HCEC 1CT (cell line): ENCODE results near the gene TEX19.

ENCODE experiments used
- DNase-seq: peaks from one replicate; pipeline ENCODE4 v3.0.0-alpha.2; 2017

TEX19 gene

DNA sequence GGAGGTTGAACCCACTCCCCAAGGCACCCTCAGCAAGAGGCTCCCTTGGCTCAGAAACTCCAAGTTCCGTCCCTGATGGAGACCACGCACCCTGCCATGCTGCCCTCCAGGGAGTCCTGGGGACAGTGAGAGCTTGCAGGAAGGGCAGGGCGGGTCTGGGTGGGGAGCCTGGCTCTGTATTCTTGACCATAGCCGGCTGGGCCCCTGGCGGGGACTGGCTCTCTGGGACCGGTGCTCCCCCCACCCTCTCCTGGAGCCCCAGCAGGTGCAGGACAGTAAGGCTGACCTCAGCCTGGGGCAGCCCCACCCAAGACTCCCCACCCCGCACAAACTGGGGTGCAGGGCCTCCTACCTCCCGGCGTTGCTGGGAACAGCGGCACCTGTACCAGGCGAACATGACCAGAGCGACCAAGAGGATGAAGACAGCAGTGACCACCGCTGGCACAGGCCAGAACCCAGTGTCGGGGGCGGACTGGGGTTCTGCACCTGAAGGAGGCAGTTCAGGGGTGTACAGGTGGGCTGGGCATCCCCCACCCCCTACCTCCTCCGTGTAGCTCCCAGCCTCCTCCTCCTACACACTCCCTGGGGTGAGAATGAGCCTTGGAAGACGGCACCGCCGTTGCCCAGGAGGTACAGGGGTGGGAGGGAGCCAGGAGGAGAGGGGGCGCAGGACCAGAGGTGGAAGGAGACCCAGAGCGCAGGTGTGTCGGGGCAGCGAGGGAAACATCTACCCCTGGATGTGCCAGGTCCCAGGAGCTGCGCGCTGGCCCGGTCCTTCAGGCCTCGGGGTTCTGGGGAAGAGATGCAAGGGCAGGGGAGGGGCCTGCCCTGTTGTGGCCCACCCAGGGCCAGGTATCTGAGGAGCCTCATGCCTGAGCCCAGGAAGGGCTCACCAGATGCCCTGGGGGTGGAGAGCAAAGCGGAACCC lies 36.3 kb upstream of the TEX19 start:
- DNase-seq, result no peak

DNA sequence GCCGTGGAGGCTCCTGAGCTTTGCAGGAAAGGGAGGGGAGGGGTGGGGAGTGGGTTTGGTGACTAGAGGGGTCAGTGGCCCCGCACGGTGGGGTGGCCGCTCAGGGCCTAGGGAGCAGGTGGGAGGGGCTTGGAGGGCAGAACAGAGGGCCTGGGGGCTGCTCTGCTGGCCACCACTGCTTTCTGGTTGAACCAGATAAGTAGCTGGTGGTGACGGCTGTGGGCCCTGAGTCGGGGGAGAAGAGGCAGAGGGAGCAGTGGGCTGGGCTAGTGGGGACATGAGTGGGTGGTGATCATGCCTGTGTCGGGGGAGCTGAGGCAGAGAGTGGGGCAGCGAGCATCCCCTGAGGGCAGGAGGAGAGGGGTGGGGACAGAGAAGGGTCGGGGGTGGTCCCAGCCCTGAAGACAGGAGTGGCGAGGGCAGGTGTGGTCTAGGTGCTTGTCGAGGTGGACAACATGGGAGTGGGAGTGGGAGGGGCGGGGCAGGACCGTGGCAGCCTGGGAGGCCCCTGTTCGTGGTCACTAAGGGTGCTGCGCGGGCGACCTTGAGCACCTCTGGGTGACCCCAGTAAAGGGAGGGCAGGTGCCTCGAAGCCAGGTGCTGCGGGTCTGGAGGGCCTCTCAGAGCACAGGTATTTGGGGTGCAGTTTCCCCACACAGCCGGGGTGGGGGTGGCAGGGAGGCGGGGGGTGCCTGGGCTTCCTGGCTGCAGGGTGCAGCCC lies 35.4 kb upstream of the TEX19 start:
- DNase-seq, result no peak

DNA sequence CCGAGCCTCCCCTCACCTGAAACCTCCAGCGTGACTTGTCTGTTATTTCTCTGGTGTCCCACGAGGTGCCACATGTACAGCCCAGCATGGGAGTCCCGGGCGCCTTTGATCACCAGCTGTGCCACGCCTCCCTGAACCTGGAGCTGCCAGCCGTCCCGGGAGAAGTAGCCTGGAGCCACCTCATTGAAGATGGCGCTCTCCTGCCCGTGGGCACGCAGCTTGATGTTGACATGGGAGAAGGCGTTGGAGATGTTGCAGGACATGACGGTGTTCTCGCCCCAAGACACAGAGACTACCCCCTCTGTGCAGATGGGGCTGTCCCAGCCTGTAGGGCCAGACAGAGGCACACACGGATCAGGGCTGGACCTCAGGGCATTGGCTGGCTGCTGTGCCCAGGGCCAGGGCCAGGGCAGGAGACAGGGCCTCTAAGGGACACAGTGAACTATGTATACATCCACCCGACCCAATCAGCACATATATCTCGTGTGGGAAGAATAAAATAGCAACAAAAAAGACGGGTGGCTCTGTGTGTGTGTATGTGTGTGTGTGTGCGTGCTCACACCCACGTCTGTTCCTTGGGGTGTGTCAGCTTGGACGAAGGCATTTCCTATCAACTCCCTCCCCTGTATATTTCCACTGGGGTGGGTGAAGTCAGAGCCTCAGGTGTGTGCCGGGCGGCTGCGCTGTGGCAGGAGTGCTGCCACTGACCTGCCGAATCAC lies 34.3 kb upstream of the TEX19 start:
- DNase-seq, result no peak

DNA sequence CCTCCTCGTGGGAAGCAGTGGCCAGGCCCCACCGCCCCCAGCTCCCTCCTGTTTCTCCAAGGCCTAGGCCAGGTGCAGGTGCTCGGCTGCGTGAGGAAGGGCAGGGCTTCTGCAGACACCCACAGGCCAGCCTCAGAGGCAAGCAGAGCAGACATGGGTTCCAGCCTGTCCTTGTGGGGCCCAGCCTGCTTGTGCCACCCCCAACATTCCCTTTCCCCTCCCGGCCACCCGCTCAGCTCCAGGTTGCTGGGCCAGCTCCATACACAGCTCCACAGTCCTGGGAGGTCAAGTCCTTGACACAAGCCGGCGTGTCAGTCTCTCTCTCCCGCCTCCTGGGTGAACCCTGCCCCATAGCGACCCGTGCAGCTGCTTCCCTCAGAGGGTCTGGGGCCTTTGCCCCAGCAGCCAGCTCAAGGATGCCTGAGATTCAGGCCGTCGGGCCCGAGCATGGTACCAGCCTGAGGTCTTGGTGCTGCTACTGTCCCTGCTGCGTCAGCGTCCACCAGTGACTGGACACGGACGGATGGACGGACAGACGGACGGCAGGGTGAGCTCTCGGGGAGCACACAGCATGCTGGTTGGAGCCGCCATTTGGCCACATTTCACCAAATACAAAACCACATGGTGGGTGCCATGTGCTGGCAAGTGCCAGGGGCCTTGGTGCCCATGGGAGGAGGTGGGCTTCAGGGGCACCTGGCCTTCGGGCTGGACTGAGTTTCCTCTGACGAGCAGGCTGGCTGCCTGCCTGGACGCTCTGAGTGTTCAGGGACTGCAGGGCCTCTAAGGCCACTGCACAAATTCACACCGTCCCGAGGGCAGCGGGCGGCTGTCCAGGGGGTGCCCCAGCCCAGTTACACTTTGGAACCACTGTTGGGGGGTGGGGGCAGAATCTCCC lies 33.5 kb upstream of the TEX19 start:
- DNase-seq, result no peak

DNA sequence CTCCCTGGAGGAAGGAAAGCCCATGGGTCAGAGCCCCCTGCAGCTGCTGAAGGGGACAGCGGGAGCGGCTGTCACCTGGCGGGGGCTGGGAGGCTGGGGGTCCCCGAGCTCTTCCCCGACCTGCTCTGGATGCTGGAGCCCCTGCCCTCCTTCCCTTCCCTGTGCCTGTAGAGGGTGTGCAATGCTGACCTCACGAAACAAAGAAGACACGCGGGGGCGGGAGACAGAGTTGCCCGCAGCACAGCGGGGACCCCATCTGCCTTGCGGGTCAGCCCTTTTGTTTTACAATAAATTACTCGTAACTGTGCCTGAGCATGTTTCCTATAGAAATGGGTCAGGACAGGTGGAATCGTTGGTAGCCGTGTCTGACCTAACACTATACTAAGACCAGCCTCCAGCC lies 31.8 kb upstream of the TEX19 start:
- no peak for DNase-seq

DNA sequence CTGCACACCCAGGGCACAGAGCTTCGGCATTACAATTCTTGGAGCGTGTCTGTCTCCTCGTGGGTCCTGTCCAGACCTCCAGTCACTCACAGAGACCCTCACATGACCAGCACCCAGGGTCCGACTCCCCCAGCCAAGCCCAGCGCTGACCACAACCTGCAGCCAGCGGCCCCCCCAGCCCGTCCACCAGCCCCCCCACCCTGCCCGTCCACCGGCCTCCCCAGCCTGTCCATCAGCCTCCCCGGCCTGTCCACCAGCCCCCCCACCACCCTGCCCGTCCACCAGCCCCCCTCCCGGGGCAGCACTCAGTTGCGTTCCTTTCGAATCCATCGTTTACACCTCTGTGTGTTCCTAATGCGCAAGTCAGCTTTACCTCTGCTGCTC lies 31.3 kb upstream of the TEX19 start:
- DNase-seq, result no peak

DNA sequence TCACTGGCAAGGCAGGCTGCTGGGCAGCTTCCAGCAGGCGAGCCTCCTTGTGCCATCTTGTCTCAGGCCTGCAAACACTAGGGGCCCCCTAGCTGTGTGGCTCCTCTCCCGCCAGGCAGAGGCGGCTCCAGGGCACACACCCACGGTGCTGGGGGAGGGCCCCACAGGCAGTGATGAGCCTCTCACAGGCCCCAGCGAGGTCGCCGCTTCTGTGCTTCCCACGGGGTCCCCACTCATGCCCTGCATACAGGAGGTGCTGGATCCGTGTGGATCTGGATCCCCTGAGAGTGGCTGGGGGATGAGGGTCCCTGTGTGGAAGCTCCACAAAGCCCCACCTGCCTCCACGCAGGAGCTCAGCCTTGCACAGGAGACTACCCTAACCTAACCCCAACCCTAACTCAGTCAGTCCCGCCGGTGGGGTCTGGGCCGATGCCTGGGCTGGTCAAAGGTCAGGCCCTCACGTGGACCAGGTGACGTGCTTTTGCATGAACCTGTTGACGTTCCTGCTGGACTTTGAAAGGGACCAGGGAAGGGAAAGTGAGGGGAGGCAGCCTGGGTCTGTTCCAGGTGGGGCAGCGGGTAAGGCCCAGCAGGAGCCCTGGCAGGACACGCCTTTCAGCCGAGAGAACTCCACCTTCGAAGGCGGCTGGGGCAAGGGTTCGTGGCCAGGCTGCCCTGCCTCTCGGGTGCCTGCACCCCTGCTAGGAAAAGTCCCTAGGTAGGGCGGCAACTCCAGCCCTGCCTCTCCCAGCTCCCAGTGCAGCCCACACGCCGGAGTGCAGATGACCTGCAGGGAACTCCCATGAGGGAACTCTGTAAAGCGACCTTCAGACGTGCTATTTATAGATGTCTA lies 30.7 kb upstream of the TEX19 start:
- no peak for DNase-seq

DNA sequence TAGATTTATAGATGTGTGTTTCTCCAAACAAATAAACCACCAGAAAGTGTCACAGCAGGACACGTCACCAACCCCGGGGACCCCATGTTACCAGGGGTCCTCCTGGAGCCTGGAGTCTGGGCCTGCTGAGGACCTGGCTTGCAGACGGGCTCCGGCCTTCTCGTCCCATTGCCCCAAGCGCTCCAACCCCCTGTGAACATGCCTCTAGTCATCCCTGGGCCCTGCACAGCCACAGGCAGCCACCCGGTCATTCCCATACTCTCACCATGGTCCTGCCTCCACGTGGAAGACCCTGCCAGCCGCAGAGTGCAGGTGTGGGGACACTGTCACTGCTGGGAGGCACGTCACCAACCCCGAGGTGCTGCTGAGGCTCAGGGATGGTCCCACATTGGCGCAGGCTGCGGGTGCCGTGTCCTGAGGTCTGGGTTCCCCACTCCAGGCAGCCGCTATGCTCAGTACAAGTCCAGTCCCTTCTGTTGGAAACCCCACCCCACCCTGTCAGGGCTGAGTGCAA lies 30.0 kb upstream of the TEX19 start:
- DNase-seq, result no peak

DNA sequence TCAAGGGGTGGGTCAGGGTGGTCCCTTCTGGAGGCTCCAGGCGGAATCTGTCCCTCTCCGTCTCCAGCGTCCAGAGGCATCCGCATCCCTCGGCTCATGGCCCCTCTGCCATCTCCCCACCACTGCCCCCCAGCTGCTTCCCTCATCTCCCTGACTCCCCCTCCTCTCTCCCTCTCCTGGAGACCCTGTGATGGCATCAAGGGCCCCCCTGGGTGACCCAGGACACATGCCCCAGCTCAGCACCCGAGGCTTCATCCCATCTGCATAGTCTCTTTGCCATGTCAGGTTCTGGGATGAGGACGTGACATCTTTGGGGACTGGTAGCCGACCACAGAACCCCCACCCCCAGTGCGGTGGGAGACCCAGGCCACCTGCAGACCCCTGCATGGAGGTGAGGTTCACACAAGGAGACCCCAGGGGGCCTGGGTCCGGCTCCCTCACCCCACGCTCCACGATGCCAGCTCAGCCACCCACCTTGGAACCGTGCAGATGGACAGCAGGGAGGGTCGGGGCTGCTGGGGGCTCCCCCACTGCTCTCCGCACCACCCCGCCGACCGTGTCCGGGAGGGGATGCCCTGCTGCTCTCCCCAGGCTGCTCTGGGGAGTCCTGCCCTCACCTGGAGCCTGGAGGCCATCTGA lies 29.2 kb upstream of the TEX19 start:
- DNase-seq, result no peak

DNA sequence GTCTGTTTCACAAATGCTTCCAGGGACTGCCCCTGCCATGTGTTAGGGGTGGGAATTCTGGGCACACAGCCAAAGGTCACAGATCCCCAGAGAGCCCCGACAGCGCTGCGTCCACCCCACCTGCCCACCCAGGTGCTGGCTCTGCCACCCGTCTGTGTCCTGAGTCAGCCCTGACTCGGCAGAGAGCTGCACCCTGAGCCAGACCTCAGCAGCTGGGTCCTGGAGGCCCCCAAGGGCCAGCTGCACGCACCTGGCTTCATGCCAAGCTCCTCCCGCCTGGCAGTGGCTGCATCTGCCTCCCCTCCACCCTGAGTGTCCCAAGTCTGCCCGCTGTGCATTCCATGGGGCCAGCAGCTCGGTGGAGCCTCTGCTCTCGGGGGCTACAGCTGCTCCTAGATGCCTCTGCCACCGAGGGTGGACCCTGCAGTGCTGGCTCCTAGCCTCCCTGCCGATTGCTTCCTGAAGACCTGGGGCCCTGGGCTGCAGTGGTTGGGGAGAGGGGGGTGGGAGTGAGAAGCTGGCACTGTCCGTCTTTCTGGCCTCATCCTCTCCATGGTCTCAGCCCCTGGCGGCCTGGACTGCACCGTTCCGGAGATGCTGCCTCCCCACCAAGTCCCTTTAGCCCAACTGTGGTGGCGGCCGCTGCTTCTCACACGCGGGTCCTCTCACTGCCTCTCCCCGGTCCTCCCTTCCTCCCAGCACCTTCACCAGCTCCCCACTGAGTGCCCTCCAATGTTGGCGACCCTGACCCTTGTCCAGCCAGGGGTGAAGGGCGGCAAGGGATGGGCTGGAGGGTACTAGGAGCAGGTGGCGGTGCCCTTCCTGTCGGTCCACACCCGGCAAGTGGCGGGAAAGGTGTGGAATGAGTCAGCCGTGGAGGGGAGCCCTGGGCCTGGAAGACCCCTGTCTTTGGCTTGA lies 28.5 kb upstream of the TEX19 start:
- peak; percentile 39 for DNase-seq

DNA sequence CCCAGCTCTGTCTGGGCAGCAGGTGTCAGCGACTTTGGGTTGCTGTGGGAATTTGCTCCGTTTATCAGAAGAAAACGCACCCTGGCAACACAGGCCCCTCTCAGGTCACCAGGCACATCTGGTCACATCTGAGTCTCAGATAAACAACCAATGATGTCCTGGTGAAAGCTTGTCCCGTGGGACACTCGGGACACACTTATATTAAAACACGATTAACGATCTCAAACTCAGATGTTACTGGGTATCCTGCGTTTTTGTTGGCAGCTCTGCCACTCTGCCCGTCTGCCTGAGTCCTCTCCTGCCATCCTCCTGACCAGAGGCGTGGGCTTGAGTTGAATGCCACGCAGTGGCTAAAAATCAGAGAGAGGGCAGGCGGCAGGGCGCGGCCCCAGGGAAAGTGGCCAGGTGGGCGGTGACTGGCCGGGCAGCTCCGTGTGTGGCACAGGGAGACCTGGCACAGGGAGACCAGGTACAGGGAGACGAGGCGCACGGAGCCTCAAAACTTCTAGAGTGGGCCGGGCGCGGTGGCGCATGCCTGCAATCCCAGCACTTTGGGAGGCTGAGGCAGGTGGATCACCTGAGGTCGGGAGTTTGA lies 27.6 kb upstream of the TEX19 start:
- no peak for DNase-seq

DNA sequence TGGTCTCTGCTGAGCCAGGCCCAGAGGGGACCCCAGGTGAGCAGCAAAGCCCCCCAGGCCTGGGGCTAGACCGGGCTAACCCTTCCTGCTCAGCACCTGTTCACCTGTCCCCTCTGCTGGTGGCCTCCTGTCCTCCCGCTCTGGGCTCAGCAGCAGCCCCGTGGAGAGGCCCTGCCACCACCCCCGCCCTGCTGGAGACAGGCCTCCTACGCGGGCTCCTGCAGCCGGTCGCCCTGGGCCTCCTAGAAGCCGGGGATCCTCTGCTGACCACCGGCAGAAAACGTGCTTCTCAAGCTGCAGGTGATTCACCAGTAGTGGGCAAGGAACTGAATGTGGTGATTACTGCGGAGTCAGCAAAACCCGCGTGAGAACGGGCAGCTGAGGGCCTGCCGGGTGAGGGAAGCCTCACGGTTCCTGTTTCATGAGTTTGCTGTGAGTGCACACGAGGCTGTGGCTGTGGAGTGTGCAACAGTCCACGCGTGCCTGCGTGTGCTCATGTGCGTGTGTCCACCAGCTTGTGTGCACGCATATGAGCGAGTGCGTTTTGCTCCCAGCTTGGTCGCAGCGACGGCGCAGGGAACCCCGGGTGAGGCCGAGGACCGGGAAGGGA lies 26.3 kb upstream of the TEX19 start:
- DNase-seq, result peak; percentile 5

DNA sequence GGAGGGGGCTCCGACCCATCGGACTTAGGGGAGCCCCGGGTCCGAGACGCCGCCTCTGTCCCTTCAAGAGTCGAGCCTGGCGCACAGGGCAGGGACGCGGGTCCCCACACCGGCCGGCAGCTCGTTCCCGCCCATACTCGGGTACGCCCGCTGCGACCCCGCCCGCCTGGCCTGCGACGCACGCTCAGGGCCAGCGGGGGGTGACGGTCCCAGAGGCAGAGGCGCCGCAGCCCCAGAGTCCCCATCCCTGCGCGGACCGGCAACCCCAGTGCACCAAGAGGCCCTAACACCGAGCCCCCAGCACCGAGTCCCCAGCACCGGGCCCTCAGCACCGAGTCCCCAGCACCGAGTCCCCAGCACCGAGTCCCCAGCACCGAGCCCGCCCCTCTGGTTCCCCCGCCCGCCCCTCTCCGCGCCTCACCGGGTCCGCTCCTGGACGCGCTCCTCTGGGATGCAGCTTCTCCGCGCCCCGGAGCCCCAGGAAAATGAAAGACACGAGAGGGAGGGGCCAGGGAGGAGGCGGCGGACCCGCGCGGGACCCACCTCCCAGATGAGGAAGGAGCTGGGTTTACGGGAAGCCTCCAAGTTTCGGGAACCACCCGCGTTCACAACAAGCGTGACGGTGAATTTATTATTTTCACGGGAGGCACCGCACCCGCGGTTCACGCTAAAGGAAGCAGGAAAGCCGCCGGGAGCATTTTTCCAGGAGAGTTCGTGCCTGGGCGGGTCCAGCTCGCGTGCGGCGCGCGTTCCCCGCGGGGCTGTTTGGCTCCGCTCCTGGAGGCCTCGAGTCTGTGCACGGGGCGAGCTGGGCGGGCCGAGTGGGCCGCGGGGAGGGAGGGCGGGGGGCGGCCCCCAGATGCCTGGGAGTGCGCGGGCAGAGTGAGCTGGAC lies 25.5 kb upstream of the TEX19 start, which contains the start of gene SECTM1:
Gene SECTM1, minus strand, starts transcription at position 488 of the 893 bp plus-strand sequence. CDS start 6,526 bp downstream, outside the sequence.
- DNase-seq, result peak; percentile 1

DNA sequence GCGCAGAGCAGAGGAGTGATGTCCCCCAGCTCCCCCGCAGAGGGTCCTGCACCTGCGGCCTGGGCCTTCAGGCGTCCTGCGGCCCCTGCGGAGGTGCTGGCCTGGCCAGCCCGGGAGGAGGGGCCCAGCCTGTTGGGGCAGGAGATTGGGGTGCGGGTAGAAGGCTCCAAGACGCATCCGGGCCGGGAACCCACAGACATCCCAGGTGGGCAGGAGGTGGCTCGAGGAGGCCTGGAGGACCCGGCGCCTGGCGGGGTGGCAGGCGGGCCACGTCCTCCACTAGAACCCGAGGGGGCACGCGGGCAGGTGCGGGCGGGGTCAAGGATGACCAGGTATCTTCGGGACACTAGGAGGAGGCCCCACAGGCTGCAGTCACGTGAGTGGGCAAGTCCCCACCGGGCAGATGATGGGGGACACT lies 24.8 kb upstream of the TEX19 start:
- DNase-seq, result no peak

DNA sequence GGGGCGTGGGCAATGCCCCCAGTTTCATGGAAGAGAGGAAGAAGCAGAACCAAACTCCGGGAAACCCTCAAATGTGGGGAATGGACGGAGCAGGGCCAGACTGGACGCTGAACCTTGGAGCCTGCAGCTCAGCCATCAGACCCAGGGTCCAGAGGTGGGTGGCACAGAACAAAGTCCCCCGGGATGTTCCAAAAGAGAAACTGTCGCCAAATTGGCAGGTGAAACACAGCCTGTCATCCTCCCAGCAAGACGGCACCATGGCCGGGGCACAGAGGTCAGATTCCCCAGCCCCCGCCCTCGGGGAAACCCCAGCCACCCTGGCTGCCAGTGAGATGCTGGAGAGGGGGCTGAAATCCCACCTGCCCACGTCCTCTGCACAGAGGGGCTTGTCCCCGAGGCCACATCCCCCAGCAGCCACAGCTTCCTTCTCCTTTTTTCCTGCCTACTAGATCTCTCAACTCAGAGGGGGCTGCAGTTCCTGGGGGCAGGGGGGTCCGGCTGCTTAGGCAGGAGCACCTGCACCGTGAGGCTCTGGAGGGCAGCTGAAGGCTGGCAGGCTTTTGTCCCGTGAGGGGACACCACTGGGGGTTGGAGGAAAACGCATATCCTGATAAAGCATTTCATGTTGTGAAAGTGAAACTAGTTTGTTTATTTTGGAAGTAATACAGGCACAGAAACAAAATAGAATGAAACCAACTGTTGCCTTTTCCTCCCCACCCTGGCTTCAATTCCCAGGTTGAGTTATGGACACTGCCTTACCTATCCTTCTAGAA lies 24.2 kb upstream of the TEX19 start:
- no peak for DNase-seq

DNA sequence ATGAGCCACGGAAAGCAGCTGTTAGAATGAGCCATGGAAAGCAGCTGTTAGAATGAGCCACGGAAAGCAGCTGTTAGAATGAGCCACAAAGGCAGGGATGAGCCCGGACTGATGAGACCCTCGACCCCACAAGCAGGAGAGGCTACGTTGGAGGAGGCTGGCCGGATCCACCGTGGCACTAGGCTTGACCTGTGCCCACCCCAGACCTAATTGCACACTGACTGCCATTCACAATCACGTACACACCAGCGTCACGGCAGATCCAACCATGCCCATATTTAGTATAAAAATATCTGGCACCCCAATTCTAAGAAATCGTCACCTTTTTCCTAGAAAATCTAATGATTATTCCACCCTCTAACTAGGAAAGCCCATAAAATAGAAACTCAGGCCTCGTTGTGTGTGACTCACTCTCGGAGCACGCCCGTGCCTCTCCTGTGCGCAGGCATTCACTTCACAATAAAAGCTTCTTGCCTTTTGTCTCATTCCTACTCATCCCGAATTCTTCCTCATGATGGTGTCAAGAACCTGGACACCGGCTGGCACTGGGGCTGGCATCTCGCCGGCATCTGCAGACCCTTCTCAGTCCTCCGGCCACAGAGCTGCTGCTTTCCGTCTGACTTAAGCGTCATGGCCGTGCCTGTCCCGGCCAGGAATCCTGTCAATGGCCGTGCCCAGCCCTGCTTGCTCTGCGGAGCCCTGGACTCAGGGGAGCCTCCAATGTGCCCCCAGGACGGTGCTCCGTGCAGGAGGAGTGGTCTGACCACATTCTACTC lies 20.0 kb upstream of the TEX19 start:
- DNase-seq, result peak; percentile 77
